MM.1S (cell line): Measurements from ENCODE around the gene SLCO4A1.

Source experiments
- EZH2 ChIP-seq: fragments of 300-600 bp; sonication (generic); optimal IDR thresholded peaks from 2 replicates; pipeline ENCODE3; 2017; ENCODE audit warnings: low read depth, mild to moderate bottlenecking, antibody characterized with exemption, low read length, mixed read lengths
- EZH2phosphoT487 ChIP-seq: fragments of 300-600 bp; sonication (generic); IDR thresholded peaks from 2 replicates; pipeline ENCODE4 v1.6.1; 2018; ENCODE audit warnings: antibody characterized with exemption, low read length
- TF ChIP-seq, protein P1 (sequence below): fragments of 300-600 bp; sonication (generic); IDR thresholded peaks from 2 replicates; pipeline ENCODE4 v1.5.1; 2016; ENCODE audit warnings: antibody characterized with exemption, low read length, mixed read lengths

DNA sequence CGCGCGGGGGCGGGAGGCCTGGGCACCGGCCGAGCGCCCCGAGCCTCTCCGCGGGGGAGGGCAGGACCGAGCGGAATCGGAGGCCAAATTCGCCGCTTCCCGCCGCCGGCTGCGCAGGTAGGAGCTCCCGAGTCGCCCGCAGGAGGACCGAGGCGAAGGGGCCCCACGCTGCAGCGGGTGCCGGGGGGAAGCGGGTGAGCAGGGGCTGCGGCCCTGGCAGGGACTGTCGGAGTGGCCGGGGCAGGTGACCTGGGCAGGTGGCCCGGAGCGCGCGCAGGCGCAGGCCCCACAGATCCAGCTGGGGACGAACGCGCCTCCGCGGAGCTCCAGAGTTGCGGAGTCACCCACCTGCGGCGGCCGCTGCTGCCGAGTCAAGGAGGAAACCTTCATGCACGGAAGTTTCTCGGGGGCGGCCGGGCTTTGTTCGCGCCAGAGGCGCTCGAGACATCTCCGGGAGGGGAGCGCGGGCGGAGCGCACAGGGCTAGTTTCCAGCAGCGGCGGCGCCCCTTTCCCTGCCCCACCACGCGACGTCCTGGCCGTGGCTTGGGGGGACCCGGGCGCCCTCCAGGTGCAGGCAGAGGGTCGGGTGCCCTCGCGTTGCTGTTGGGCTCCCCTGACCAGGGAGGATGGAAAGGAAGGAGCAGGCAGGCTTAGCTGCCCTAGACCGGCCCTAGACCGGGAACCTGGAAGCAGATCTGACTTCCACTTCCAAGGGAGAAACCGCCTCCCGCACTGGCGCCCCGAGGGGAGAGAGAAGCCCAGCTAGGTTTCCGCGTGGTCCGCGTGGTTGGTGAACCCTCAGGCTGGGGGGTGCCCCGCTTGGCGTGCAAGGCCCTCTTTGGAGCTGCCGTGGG lies 590 bp downstream of the SLCO4A1 start:
- TF ChIP-seq, protein P1, sequence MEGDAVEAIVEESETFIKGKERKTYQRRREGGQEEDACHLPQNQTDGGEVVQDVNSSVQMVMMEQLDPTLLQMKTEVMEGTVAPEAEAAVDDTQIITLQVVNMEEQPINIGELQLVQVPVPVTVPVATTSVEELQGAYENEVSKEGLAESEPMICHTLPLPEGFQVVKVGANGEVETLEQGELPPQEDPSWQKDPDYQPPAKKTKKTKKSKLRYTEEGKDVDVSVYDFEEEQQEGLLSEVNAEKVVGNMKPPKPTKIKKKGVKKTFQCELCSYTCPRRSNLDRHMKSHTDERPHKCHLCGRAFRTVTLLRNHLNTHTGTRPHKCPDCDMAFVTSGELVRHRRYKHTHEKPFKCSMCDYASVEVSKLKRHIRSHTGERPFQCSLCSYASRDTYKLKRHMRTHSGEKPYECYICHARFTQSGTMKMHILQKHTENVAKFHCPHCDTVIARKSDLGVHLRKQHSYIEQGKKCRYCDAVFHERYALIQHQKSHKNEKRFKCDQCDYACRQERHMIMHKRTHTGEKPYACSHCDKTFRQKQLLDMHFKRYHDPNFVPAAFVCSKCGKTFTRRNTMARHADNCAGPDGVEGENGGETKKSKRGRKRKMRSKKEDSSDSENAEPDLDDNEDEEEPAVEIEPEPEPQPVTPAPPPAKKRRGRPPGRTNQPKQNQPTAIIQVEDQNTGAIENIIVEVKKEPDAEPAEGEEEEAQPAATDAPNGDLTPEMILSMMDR: no peak
- no peak for TF ChIP-seq EZH2phosphoT487
- TF ChIP-seq EZH2: no peak
